ENCODE results near the gene GLP1R. TPM values are rescaled to one million over a fixed set of nuclear protein-coding genes. Genes with fewer than 3 reads are reported as not detected.

GLP1R gene
- total and polyA plus RNA-seq, 2 of the 13 experiments (the other 11 are each of a cell fraction or from before 2014, with no cell fraction given), result not detected

DNA sequence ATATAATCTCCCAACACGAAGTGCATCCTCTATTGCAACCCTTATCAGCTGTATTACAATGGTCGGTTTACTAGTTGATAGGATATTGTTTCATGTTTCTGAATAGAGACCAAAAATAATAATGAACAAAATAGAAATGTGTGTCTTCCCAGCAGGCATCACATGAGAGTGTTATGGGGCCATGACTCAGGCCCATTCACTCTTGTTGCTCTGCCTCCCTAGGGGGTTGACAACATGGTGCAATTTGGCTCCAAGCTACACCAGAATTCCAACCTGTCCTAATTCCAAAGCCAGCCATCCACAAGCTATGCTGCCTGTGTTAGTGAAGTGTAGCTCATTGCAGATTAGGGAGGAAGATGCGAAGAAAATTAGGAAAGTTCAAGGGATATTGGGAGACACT lies 79.5 kb downstream of the GLP1R start (continued):
- TF ChIP-seq AGO1 (IDR thresholded peaks at IDR 0.05; ENCODE audit: low read depth, low read length, poor library complexity, severe bottlenecking) (no peak), ZSCAN12 (CRISPR knock-in tag; IDR thresholded peaks at IDR 0.05) (no peak), ESRRA (CRISPR knock-in tag; IDR thresholded peaks at IDR 0.05; ENCODE audit: low read depth) (no peak), ZNF335 (CRISPR knock-in tag; IDR thresholded peaks at IDR 0.05) (no peak), TCF7 (IDR thresholded peaks at IDR 0.05; ENCODE audit: low read depth) (no peak)
- TF ChIP-seq, protein P1, sequence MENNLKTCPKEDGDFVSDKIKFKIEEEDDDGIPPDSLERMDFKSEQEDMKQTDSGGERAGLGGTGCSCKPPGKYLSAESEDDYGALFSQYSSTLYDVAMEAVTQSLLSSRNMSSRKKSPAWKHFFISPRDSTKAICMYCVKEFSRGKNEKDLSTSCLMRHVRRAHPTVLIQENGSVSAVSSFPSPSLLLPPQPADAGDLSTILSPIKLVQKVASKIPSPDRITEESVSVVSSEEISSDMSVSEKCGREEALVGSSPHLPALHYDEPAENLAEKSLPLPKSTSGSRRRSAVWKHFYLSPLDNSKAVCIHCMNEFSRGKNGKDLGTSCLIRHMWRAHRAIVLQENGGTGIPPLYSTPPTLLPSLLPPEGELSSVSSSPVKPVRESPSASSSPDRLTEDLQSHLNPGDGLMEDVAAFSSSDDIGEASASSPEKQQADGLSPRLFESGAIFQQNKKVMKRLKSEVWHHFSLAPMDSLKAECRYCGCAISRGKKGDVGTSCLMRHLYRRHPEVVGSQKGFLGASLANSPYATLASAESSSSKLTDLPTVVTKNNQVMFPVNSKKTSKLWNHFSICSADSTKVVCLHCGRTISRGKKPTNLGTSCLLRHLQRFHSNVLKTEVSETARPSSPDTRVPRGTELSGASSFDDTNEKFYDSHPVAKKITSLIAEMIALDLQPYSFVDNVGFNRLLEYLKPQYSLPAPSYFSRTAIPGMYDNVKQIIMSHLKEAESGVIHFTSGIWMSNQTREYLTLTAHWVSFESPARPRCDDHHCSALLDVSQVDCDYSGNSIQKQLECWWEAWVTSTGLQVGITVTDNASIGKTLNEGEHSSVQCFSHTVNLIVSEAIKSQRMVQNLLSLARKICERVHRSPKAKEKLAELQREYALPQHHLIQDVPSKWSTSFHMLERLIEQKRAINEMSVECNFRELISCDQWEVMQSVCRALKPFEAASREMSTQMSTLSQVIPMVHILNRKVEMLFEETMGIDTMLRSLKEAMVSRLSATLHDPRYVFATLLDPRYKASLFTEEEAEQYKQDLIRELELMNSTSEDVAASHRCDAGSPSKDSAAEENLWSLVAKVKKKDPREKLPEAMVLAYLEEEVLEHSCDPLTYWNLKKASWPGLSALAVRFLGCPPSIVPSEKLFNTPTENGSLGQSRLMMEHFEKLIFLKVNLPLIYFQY (CRISPR knock-in tag; IDR thresholded peaks at IDR 0.05; ENCODE audit: borderline replicate concordance), result no peak
- TF ChIP-seq, protein P2, sequence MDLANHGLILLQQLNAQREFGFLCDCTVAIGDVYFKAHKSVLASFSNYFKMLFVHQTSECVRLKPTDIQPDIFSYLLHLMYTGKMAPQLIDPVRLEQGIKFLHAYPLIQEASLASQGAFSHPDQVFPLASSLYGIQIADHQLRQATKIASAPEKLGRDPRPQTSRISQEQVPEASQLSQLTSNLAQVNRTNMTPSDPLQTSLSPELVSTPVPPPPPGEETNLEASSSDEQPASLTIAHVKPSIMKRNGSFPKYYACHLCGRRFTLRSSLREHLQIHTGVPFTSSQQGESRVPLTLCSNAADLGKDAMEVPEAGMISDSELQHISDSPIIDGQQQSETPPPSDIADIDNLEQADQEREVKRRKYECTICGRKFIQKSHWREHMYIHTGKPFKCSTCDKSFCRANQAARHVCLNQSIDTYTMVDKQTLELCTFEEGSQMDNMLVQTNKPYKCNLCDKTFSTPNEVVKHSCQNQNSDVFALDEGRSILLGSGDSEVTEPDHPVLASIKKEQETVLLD (CRISPR knock-in tag; IDR thresholded peaks at IDR 0.05; ENCODE audit: low read depth), result no peak

DNA sequence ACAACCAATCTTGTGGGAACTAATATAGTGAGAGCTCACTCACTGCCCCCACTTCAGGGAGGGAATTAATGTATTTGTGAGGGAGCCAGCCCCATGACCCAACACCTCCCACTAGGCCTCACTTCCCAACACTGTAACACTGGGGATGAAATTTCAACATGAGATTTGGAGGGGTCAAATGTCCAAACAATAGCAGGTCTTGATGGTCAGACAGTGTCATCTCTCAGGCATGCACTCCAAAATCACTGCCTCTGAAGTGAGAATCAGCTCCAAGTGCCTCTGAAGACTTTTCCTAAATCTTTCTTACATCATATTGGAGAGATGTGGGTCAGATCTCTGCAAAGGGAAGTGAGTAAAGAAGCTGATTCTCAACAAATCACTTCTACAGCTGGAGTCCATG lies 80.3 kb downstream of the GLP1R start:
- FAIRE-seq (no peak), ATAC-seq (no peak), DNase-seq (ENCODE audit: low spot score) (no peak)
- no peak overlapping the region for H2AFZ ChIP-seq (ENCODE audit: low read length)
- in situ Hi-C loops (cut with HindIII; ENCODE audit: extremely low pct_ligation_motif_present, low pct_unique_long_range_greater_than_20kb), result no loop called here
- CTCF ChIA-PET (ENCODE audit: low intra/inter-chr PET ratio, low total read pairs), result no interaction called here
- no peaks in the 10 kb centered on the region for H4K20me1 ChIP-seq (ENCODE audit: insufficient read depth, low read length)
- no peaks in the 10 kb centered on the region for H3K36me3 ChIP-seq (replicated peaks in 1 of 2; ENCODE audit: control insufficient read depth in 1 of 2, insufficient read depth in 2 of 2, low read length in 2 of 2)
- BruUV-seq (replicated peaks), result no TSS peak
- intact Hi-C loops (cut with micrococcal nuclease; ENCODE audit: unreplicated experiment), result no loop called here
- no peak for TF ChIP-seq TAF15 (IDR thresholded peaks at IDR 0.05; ENCODE audit: low read depth, low read length, poor library complexity, severe bottlenecking)
- TF ChIP-seq JUNB (CRISPR knock-in tag; IDR thresholded peaks at IDR 0.05; ENCODE audit: borderline replicate concordance), result no peak
- TF ChIP-seq, protein P3, sequence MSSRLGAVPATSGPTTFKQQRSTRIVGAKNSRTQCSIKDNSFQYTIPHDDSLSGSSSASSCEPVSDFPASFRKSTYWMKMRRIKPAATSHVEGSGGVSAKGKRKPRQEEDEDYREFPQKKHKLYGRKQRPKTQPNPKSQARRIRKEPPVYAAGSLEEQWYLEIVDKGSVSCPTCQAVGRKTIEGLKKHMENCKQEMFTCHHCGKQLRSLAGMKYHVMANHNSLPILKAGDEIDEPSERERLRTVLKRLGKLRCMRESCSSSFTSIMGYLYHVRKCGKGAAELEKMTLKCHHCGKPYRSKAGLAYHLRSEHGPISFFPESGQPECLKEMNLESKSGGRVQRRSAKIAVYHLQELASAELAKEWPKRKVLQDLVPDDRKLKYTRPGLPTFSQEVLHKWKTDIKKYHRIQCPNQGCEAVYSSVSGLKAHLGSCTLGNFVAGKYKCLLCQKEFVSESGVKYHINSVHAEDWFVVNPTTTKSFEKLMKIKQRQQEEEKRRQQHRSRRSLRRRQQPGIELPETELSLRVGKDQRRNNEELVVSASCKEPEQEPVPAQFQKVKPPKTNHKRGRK (CRISPR knock-in tag; IDR thresholded peaks at IDR 0.05), result no peak
- TF ChIP-seq ZNF329 (CRISPR knock-in tag; IDR thresholded peaks at IDR 0.05; ENCODE audit: low read depth), result no peak
- no peaks in the 10 kb centered on the region for H3K27me3 ChIP-seq (ENCODE audit: control insufficient read depth in 1 of 2, insufficient read depth in 2 of 2, low read length in 2 of 2)
- no peaks in the 10 kb centered on the region for H3K9me3 ChIP-seq (ENCODE audit: low read length)
- H3K9ac ChIP-seq (ENCODE audit: insufficient read depth, low read depth, low read length), result no peak overlapping the region
- H3K27ac ChIP-seq (ENCODE audit: extremely low read length, insufficient read depth, low read length), result no peak overlapping the region
- H3K79me2 ChIP-seq (ENCODE audit: insufficient read depth, low read length), result no peaks in the 10 kb centered on the region
- H3K4me2 ChIP-seq (ENCODE audit: low read depth, low read length), result no peak overlapping the region
- POLR2A ChIA-PET, result interaction anchor here (1.4 kb wide), 1 partner anchor 15 kb away, joined by 4 read pairs; no protein-coding TSS in a partner anchor
- H3K4me3 ChIP-seq (replicated peaks in 1 of 3; ENCODE audit: insufficient read depth in 1 of 3, low read depth in 2 of 3, low read length in 3 of 3), result no peak overlapping the region
- no peaks in the 10 kb centered on the region for H3K4me1 ChIP-seq (ENCODE audit: insufficient read depth, low read length)
